Panc1 (cell line): ENCODE results near the gene DHFR2. TPM values are rescaled to one million over a fixed set of nuclear protein-coding genes. Genes with fewer than 3 reads are reported as not detected.

Experiments
- ATAC-seq: fragments of 200-7000 bp; cut with Tn5 transposase; 2 replicates; pipeline ENCODE4 v1.9.1; 2020; ENCODE audit warnings: mild to moderate bottlenecking, moderate library complexity
- BruUV-seq: library from RNA; stranded (reverse); fragments of 400-500 nt; replicated peaks from 2 replicates; lab custom pipeline; 2021; lab: Mats Ljungman, UMichigan
- CTCF ChIA-PET: fragments of 300-600 bp; sonication (Branson Sonifier 250); formaldehyde crosslinking; loops from one replicate; lab custom pipeline; 2022; ENCODE audit warnings: antibody characterized with exemption; lab: Charles Lee
- POLR2A ChIA-PET: fragments of 300-600 bp; sonication (Branson Sonifier 250); formaldehyde crosslinking; loops from one replicate; lab custom pipeline; 2022; ENCODE audit warnings: antibody characterized with exemption; lab: Charles Lee
- DNase-seq: peaks from one replicate; pipeline ENCODE4 v3.0.0-alpha.2; 2010; ENCODE audit warnings: low read depth, low spot score
- H3K27ac ChIP-seq: 2 replicates; pipeline ENCODE4 v1.5.1; 2011; ENCODE audit warnings: mild to moderate bottlenecking, low read length, inconsistent platforms
- H3K27me3 ChIP-seq: fragments of 200-500 bp; sonication (Bioruptor generic); 2 replicates; pipeline ENCODE4 v1.6.0; 2014; ENCODE audit warnings: low read length, inconsistent platforms; ENCODE audit not compliant: control insufficient read depth, insufficient read depth
- H3K36me3 ChIP-seq: fragments of 200-500 bp; sonication (Bioruptor generic); 2 replicates; pipeline ENCODE4 v1.5.1; 2014; ENCODE audit warnings: inconsistent platforms, mild to moderate bottlenecking, low read length, moderate library complexity; ENCODE audit not compliant: control insufficient read depth, insufficient read depth
- H3K4me1 ChIP-seq: 2 replicates; pipeline ENCODE4 v1.5.1; 2011; ENCODE audit warnings: inconsistent platforms, mild to moderate bottlenecking, low read length, moderate library complexity; ENCODE audit not compliant: control insufficient read depth, insufficient read depth
- H3K4me3 ChIP-seq, 2 experiments: 2 replicates each; pipeline ENCODE4 v1.5.1; 2011 to 2012; ENCODE audit warnings: low read depth in 2 of 2, low read length in 2 of 2, mild to moderate bottlenecking in 2 of 2, inconsistent platforms in 1 of 2, moderate library complexity in 1 of 2
- H3K9me3 ChIP-seq: fragments of 200-500 bp; sonication (Bioruptor generic); 2 replicates; pipeline ENCODE4 v1.5.1; 2014; ENCODE audit warnings: low read depth, mild to moderate bottlenecking, inconsistent platforms, low read length, moderate library complexity; ENCODE audit not compliant: control insufficient read depth, insufficient read depth
- POLR2AphosphoS5 ChIP-seq: IDR thresholded peaks from 2 replicates; pipeline ENCODE4 v1.6.1; 2012; ENCODE audit warnings: mild to moderate bottlenecking, low read depth, low read length, moderate library complexity
- SIN3A ChIP-seq: IDR thresholded peaks from 2 replicates; pipeline ENCODE4 v1.6.1; 2012; ENCODE audit warnings: low read depth, mild to moderate bottlenecking, low read length, moderate library complexity, borderline replicate concordance; ENCODE audit not compliant: insufficient read depth
- TCF7L2 ChIP-seq: IDR thresholded peaks from 2 replicates; pipeline ENCODE4 v1.6.1; 2011; ENCODE audit warnings: mild to moderate bottlenecking, low read depth, low read length, inconsistent platforms
- in situ Hi-C: cut with HindIII; loops from 2 replicates; pipeline ENCODE4 v1.10.0; 2016; ENCODE audit warnings: low sequenced_read_pairs, low pct_unique_long_range_greater_than_20kb
- intact Hi-C: fragments of 100-400 bp; cut with micrococcal nuclease; formaldehyde crosslinking; loops from one replicate; pipeline ENCODE4 v1.10.0; 2022; ENCODE audit not compliant: unreplicated experiment
- total RNA-seq: library from RNA; stranded (reverse); gene quantifications from one replicate; pipeline ENCODE4 v1.2.1, GENCODE V29; 2021; ENCODE audit not compliant: unreplicated experiment
- TF ChIP-seq, protein P1 (sequence below): fragments of 450-650 bp; IDR thresholded peaks from 2 replicates; pipeline ENCODE4 v1.5.1; 2017; ENCODE audit warnings: mild to moderate bottlenecking
- TF ChIP-seq, protein P2 (sequence below), 2 experiments: IDR thresholded peaks; 2 replicates each; pipeline ENCODE4 v1.6.1; 2011 to 2012; ENCODE audit warnings: low read depth in 2 of 2, control low read depth in 1 of 2, low read length in 1 of 2, mild to moderate bottlenecking in 1 of 2, moderate library complexity in 1 of 2; ENCODE audit not compliant: insufficient read depth in 1 of 2

DHFR2 gene
- total RNA-seq, 1 experiment from 2014 or later, result 2.7 TPM

- H3K9me3 ChIP-seq, result no peaks in the 10 kb centered on the region
- TF ChIP-seq, protein P1, sequence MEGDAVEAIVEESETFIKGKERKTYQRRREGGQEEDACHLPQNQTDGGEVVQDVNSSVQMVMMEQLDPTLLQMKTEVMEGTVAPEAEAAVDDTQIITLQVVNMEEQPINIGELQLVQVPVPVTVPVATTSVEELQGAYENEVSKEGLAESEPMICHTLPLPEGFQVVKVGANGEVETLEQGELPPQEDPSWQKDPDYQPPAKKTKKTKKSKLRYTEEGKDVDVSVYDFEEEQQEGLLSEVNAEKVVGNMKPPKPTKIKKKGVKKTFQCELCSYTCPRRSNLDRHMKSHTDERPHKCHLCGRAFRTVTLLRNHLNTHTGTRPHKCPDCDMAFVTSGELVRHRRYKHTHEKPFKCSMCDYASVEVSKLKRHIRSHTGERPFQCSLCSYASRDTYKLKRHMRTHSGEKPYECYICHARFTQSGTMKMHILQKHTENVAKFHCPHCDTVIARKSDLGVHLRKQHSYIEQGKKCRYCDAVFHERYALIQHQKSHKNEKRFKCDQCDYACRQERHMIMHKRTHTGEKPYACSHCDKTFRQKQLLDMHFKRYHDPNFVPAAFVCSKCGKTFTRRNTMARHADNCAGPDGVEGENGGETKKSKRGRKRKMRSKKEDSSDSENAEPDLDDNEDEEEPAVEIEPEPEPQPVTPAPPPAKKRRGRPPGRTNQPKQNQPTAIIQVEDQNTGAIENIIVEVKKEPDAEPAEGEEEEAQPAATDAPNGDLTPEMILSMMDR, result no peak
- H3K4me1 ChIP-seq, result peaks cover 14% of the 10 kb centered on the region
- BruUV-seq, result no TSS peak
- DNase-seq (no peak), ATAC-seq (no peak)
- H3K4me3 ChIP-seq, result peak overlapping the region; percentile 76 to 98
- in situ Hi-C loops, result no loop called here
- CTCF ChIA-PET, result no interaction called here
- intact Hi-C loops, result no loop called here
- POLR2A ChIA-PET, result no interaction called here
- no peaks in the 10 kb centered on the region for H3K27me3 ChIP-seq
- no peaks in the 10 kb centered on the region for H3K36me3 ChIP-seq
- H3K27ac ChIP-seq, result peak overlapping the region; percentile 97
These were observed 892 bp upstream of the DHFR2 start for GRCh38 chr3:94063496-94064119.

DNA sequence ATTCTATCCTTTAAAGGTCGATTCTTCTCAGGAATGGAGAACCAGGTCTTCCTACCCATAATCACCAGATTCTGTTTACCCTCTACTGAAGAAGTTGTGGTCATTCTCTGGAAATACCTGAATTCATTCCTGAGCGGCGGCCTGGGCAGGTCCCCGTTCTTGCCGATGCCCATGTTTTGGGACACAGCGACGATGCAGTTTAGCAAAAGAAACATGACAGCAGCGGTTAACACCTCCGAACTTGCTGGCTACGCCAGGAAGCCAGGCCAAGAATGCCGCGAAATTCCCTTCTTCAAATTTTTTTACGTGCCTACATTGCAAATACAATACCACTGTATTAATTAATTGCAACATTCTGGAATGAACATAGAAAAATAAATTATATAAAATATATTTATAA is 1.4 kb downstream of the DHFR2 start:
- Histone ChIP-seq H3K36me3 (no peaks in the 10 kb centered on the region), H3K4me1 (peaks cover 14% of the 10 kb centered on the region), H3K27ac (no peak overlapping the region), H3K4me3 (no peak overlapping the region), H3K27me3 (no peaks in the 10 kb centered on the region), H3K9me3 (no peaks in the 10 kb centered on the region)
- ChIA-PET CTCF (no interaction called here), POLR2A (interaction anchor here (2.2 kb wide), 1 partner anchor 82 kb away, joined by 6 read pairs; the partner anchor contains the start of gene ARL13B)
- in situ Hi-C loops, result no loop called here
- intact Hi-C loops, result no loop called here
- BruUV-seq, result no TSS peak
- no peak for DNase-seq
- no peak for TF ChIP-seq POLR2AphosphoS5
- TF ChIP-seq, protein P2, sequence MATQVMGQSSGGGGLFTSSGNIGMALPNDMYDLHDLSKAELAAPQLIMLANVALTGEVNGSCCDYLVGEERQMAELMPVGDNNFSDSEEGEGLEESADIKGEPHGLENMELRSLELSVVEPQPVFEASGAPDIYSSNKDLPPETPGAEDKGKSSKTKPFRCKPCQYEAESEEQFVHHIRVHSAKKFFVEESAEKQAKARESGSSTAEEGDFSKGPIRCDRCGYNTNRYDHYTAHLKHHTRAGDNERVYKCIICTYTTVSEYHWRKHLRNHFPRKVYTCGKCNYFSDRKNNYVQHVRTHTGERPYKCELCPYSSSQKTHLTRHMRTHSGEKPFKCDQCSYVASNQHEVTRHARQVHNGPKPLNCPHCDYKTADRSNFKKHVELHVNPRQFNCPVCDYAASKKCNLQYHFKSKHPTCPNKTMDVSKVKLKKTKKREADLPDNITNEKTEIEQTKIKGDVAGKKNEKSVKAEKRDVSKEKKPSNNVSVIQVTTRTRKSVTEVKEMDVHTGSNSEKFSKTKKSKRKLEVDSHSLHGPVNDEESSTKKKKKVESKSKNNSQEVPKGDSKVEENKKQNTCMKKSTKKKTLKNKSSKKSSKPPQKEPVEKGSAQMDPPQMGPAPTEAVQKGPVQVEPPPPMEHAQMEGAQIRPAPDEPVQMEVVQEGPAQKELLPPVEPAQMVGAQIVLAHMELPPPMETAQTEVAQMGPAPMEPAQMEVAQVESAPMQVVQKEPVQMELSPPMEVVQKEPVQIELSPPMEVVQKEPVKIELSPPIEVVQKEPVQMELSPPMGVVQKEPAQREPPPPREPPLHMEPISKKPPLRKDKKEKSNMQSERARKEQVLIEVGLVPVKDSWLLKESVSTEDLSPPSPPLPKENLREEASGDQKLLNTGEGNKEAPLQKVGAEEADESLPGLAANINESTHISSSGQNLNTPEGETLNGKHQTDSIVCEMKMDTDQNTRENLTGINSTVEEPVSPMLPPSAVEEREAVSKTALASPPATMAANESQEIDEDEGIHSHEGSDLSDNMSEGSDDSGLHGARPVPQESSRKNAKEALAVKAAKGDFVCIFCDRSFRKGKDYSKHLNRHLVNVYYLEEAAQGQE (IDR thresholded peaks at IDR 0.05; ENCODE audit: insufficient read depth in 1 of 2, low read depth in 2 of 2, low read length in 1 of 2), result no peak
- TF ChIP-seq, protein P1, result no peak
- no peak for TF ChIP-seq SIN3A
- no peak for TF ChIP-seq TCF7L2
- ATAC-seq, result no peak
